AG04450 (cell line): ENCODE data around the gene TBC1D2. TPM values are rescaled to one million over a fixed set of nuclear protein-coding genes. Genes with fewer than 3 reads are reported as not detected.
"Not testable (repeated sequence)": the region's sequence is repeated elsewhere in the genome, so short reads cannot be mapped to it uniquely, and the experiment has no call there.

Experiments
- CTCF ChIA-PET: fragments of 300-600, 350-600 bp; formaldehyde crosslinking; extraction: SDS; loops from one replicate; lab custom pipeline; 2022; ENCODE audit warnings: antibody characterized with exemption, inconsistent platforms; lab: Charles Lee
- POLR2A ChIA-PET: fragments of 350-600 bp; formaldehyde crosslinking; extraction: SDS; loops from one replicate; lab custom pipeline; 2021; ENCODE audit warnings: antibody characterized with exemption, inconsistent platforms; lab: Yijun Ruan, JAX
- DNase-seq: peaks from one replicate; pipeline ENCODE4 v3.0.0-alpha.2; 2011; ENCODE audit warnings: low read depth, low spot score
- H3K27ac ChIP-seq: one replicate; pipeline ENCODE4 v1.5.1; 2012; ENCODE audit warnings: low read depth, low read length, control low read depth
- H3K27me3 ChIP-seq: one replicate; pipeline ENCODE4 v1.6.0; 2012; ENCODE audit warnings: low read length; ENCODE audit not compliant: control insufficient read depth, insufficient read depth
- H3K4me3 ChIP-seq: 2 replicates; pipeline ENCODE4 v1.5.1; 2011; ENCODE audit warnings: mild to moderate bottlenecking, low read depth, low read length, control low read depth
- H3K9me3 ChIP-seq: 2 replicates; pipeline ENCODE4 v1.5.1; 2012; ENCODE audit warnings: low read length; ENCODE audit not compliant: control insufficient read depth, insufficient read depth
- CTCF ChIP-seq: IDR thresholded peaks from 2 replicates; pipeline ENCODE4 v1.5.1; 2011; ENCODE audit warnings: low read depth, low read length, control low read depth, inconsistent platforms
- polyA plus RNA-seq: library from polyadenylated mRNA; depleted of rRNA; stranded (reverse); fragments of >200 nt; gene quantifications from 2 replicates; pipeline ENCODE4 v1.2.3, GENCODE V29; 2011

Gene TBC1D2
- polyA plus RNA-seq, 1 experiment, result 17.2 TPM

- Histone ChIP-seq H3K27me3 (peaks cover 9% of the 10 kb centered on the region), H3K4me3 (no peak overlapping the region), H3K9me3 (no peaks in the 10 kb centered on the region), H3K27ac (no peak overlapping the region)
- ChIA-PET POLR2A (no interaction called here), CTCF (no interaction called here)
- no peak for TF ChIP-seq CTCF
- no peak for DNase-seq
Observed at GRCh38 chr9:98178874-98179850, 76.3 kb downstream of the TBC1D2 start.

GRCh38 chr9:98176391-98177259 is 78.8 kb downstream of the TBC1D2 start:
- CTCF ChIA-PET, result no interaction called here
- no peak for TF ChIP-seq CTCF
- Histone ChIP-seq H3K9me3 (no peaks in the 10 kb centered on the region), H3K27me3 (peaks cover 9% of the 10 kb centered on the region), H3K27ac (no peak overlapping the region), H3K4me3 (no peak overlapping the region)
- no peak for DNase-seq
- POLR2A ChIA-PET, result no interaction called here

GRCh38 chr9:98175762-98176161 is 79.7 kb downstream of the TBC1D2 start:
- DNase-seq, result no peak
- Histone ChIP-seq H3K9me3 (no peaks in the 10 kb centered on the region), H3K27ac (no peak overlapping the region), H3K27me3 (peaks cover 9% of the 10 kb centered on the region), H3K4me3 (no peak overlapping the region)
- TF ChIP-seq CTCF, result no peak
- ChIA-PET POLR2A (no interaction called here), CTCF (no interaction called here)

GRCh38 chr9:98175028-98175569 is 80.3 kb downstream of the TBC1D2 start:
- H3K27ac ChIP-seq, result no peak overlapping the region
- H3K27me3 ChIP-seq, result peaks cover 9% of the 10 kb centered on the region
- POLR2A ChIA-PET, result no interaction called here
- H3K4me3 ChIP-seq, result no peak overlapping the region
- no peak for TF ChIP-seq CTCF
- CTCF ChIA-PET, result no interaction called here
- no peaks in the 10 kb centered on the region for H3K9me3 ChIP-seq
- no peak for DNase-seq

GRCh38 chr9:98174502-98174918 is 80.9 kb downstream of the TBC1D2 start:
- H3K27ac ChIP-seq, H3K9me3 ChIP-seq, POLR2A ChIA-PET, H3K27me3 ChIP-seq, H3K4me3 ChIP-seq, CTCF ChIA-PET, DNase-seq: not testable (repeated sequence)
